Prostate gland (tissue), 2 donors: Measurements from ENCODE around the gene ZBTB43. TPM values are rescaled to one million over a fixed set of nuclear protein-coding genes. Genes with fewer than 3 reads are reported as not detected.
A peak's percentile ranks its signal among the peaks of the same experiment; 100 is the strongest.
"Not testable (repeated sequence)": the region's sequence is repeated elsewhere in the genome, so short reads cannot be mapped to it uniquely, and the experiment has no call there.

Experiments
- DNase-seq: peaks from one replicate; pipeline ENCODE4 v3.0.0-alpha.2; 2019; ENCODE audit warnings: low spot score
- H3K27ac ChIP-seq, 2 donors: fragments of 200-600 bp; sonication (generic); 2 replicates each; pipeline ENCODE4 v1.5.1; 2017 to 2019
- H3K27me3 ChIP-seq: fragments of 200-600 bp; sonication (generic); replicated peaks from 2 replicates; pipeline ENCODE4 v1.5.1; 2019; ENCODE audit not compliant: insufficient read depth
- H3K36me3 ChIP-seq, 2 donors: fragments of 200-600 bp; sonication (generic); 1 replicate in 1 of 2; 2 replicates in 1 of 2; pipeline versions ENCODE4 v1.5.1 to v1.8.1; 2017 to 2019
- H3K4me1 ChIP-seq: fragments of 200-600 bp; sonication (generic); replicated peaks from 2 replicates; pipeline ENCODE4 v1.5.1; 2019
- H3K4me3 ChIP-seq, 2 donors: fragments of 200-600 bp; sonication (generic); 2 replicates each; pipeline ENCODE4 v1.5.1; 2017 to 2019
- H3K9me3 ChIP-seq: fragments of 200-600 bp; sonication (generic); 2 replicates; pipeline ENCODE4 v1.5.1; 2017
- POLR2A ChIP-seq: fragments of 450-650 bp; IDR thresholded peaks from one replicate; pipeline ENCODE4 v1.6.1; 2016; ENCODE audit warnings: antibody characterized with exemption, mild to moderate bottlenecking
- POLR2AphosphoS5 ChIP-seq: sonication (generic); formaldehyde crosslinking; IDR thresholded peaks from one replicate; pipeline ENCODE4 v1.6.1; 2017; ENCODE audit warnings: antibody characterized with exemption
- WGBS: methylation state at CpG from one replicate; pipeline ENCODE4 v1.1.5; 2018; 5-methylcytosine and 5-hydroxymethylcytosine counted together
- intact Hi-C: fragments of 100-400 bp; cut with DNase I; formaldehyde crosslinking; loops from one replicate; pipeline ENCODE4 v1.14.2; 2022
- total RNA-seq, 2 donors: library from RNA; depleted of rRNA; stranded (reverse); fragments of >200 nt; gene quantifications; one replicate each; pipeline ENCODE4 v1.1.0, GENCODE V29; 2016
- TF ChIP-seq, protein P1 (sequence below), 4 experiments: fragments of 200-600 bp in 2 of 4; fragments of 450-650 bp in 2 of 4; sonication (generic) in 2 of 4; IDR thresholded peaks; 1 replicate in 3 of 4; 2 replicates in 1 of 4; pipeline ENCODE4 v1.5.1; 2016 to 2019; ENCODE audit warnings: antibody characterized with exemption in 4 of 4, mild to moderate bottlenecking in 2 of 4, moderate library complexity in 2 of 4

The ZBTB43 gene
- total RNA-seq, 2 donors from 2014 or later = 30.0 to 118 TPM

DNA sequence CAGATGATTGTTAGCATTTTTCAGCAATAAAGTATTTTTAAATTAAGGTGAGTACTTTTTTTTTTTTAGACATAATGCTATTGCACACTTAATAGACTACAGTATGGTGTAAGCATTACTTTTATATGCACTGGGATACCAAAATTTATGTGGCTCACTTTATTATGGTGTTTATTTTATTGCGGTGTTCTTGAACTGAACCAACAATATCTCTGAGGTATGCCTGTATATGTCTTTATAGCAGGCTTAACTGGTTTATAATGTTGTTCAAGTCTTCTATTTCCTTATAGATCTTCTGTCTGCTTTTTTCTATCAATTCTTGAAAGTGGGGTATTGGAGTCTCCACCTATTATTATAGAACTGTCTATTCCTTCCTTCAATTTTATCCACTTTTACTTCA, 18.0 kb downstream of the ZBTB43 start:
- WGBS = 38% methylated on average over 1 of the region's 1 CpG
- H3K9me3 ChIP-seq = no peaks in the 10 kb centered on the region
- H3K27ac ChIP-seq = no peak overlapping the region
- H3K4me1 ChIP-seq = no peaks in the 10 kb centered on the region
- intact Hi-C loops = no loop called here
- DNase-seq = no peak
- no peaks in the 10 kb centered on the region for H3K27me3 ChIP-seq
- TF ChIP-seq, protein P1, sequence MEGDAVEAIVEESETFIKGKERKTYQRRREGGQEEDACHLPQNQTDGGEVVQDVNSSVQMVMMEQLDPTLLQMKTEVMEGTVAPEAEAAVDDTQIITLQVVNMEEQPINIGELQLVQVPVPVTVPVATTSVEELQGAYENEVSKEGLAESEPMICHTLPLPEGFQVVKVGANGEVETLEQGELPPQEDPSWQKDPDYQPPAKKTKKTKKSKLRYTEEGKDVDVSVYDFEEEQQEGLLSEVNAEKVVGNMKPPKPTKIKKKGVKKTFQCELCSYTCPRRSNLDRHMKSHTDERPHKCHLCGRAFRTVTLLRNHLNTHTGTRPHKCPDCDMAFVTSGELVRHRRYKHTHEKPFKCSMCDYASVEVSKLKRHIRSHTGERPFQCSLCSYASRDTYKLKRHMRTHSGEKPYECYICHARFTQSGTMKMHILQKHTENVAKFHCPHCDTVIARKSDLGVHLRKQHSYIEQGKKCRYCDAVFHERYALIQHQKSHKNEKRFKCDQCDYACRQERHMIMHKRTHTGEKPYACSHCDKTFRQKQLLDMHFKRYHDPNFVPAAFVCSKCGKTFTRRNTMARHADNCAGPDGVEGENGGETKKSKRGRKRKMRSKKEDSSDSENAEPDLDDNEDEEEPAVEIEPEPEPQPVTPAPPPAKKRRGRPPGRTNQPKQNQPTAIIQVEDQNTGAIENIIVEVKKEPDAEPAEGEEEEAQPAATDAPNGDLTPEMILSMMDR (IDR thresholded peaks at IDR 0.05) = peak in 1 of 4 experiments; percentile 5
- no peak for TF ChIP-seq POLR2A
- TF ChIP-seq POLR2AphosphoS5 = peak; percentile 69
- no peaks in the 10 kb centered on the region for H3K36me3 ChIP-seq
- H3K4me3 ChIP-seq = no peak overlapping the region

DNA sequence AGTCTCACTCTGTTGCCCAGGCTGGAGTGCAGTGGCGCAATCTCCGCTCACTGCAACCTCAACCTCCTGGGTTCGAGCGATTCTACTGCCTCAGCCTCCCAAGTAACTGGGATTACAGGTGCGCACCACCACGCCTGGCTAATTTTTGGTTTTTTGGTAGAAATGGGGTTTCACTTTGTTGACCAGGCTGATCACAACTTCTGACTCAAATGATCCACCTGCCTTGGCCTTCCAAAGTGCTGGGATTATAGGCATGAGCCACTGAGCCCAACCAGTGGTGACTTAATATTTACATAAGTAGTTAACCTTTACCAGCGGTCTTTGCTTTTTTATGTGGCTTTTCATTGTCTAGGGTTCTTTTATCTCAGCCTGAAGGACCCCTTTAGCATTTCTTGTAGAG, 19.2 kb downstream of the ZBTB43 start:
- intact Hi-C loops = not testable (repeated sequence)

DNA sequence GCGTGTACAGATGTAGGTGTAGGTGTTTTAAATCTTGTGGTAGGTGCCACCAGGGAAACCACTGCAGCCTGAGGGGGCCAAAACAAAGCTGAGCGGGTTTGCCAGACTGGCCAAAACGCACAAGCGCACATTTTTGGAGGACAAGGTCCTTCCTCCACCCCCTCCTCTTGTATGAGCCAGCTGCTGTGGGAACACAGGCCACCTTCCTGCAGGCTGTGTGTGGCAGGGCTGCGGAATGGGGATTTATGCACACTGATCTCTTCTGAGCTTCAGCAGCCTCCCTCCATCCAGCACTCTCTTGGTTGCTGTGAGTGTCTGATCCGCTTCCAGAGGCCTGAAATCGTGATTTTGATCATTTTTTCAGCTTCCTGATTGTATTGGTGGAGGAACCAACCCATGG, 22.4 kb downstream of the ZBTB43 start:
- WGBS = 93% methylated on average over 7 of the region's 7 CpGs
- Histone ChIP-seq H3K4me3 (no peak overlapping the region), H3K27me3 (no peaks in the 10 kb centered on the region), H3K4me1 (no peaks in the 10 kb centered on the region), H3K36me3 (no peaks in the 10 kb centered on the region), H3K27ac (no peak overlapping the region), H3K9me3 (no peaks in the 10 kb centered on the region)
- intact Hi-C loops = no loop called here
- no peak for DNase-seq
- TF ChIP-seq POLR2AphosphoS5 = no peak
- TF ChIP-seq, protein P1 (IDR thresholded peaks at IDR 0.05) = no peak
- no peak for TF ChIP-seq POLR2A

More for the DNA sequence above, 19.2 kb downstream of the ZBTB43 start:
- not testable (repeated sequence) for H3K4me3 ChIP-seq, DNase-seq, H3K4me1 ChIP-seq, H3K27ac ChIP-seq, H3K36me3 ChIP-seq, H3K9me3 ChIP-seq, H3K27me3 ChIP-seq
- 88% methylated on average over 7 of the region's 7 CpGs for WGBS

DNA sequence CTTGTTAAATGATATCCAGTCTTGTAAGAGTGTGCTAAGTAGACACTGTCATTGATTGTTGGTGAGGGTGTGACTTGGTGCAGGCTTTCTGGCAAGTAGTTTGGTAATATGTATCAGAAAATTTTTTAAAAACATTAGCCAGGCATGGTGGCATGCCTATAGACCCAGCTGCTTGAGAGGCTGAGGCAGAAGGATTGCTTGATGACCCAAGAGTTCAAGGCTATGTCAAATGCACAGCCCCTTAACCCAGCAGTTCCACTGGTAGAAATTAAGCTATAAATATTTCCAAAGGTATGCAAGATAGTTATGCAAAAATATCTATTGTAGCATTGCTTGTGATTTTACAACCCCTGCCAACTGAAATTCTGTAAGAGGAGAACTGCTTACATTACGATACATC, 24.2 kb downstream of the ZBTB43 start:
- Histone ChIP-seq H3K36me3 (peaks cover 7 to 9% of the 10 kb centered on the region in 2 donors), H3K9me3 (no peaks in the 10 kb centered on the region), H3K4me1 (no peaks in the 10 kb centered on the region), H3K27me3 (no peaks in the 10 kb centered on the region), H3K27ac (no peak overlapping the region), H3K4me3 (no peak overlapping the region)
- no peak for TF ChIP-seq POLR2AphosphoS5
- no peak for TF ChIP-seq POLR2A
- TF ChIP-seq, protein P1 (IDR thresholded peaks at IDR 0.05) = no peak
- 82% methylated on average over 1 of the region's 1 CpG for WGBS
- intact Hi-C loops = no loop called here
- DNase-seq = no peak

DNA sequence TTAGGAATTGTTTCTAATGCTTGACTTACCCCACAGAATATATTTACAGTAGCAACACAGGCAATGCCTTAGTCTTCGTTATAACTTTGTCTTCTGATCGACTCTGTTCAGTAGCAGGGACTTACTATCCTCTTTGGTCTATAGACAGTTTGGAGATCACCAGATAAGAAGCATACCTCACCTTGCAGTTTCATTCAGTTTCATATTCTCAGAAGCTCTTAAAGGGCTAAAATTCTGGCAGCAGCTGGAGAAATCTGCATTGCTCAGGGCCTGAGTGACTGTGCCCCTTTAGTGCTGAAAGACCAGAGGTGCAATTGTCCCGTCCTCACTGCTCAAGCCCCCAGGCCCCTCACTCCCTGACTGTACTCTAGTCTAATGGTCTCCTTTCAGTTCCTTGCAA, 26.0 kb downstream of the ZBTB43 start:
- Histone ChIP-seq H3K9me3 (no peaks in the 10 kb centered on the region), H3K4me3 (no peak overlapping the region), H3K27ac (no peak overlapping the region), H3K4me1 (no peaks in the 10 kb centered on the region), H3K27me3 (no peaks in the 10 kb centered on the region), H3K36me3 (peaks cover 7 to 9% of the 10 kb centered on the region in 2 donors)
- no peak for TF ChIP-seq POLR2A
- TF ChIP-seq POLR2AphosphoS5 = no peak
- TF ChIP-seq, protein P1 (IDR thresholded peaks at IDR 0.05) = no peak
- no peak for DNase-seq
- intact Hi-C loops = no loop called here
- WGBS = 72% methylated on average over 3 of the region's 3 CpGs
